Activated T-cell treated with anti-CD3 and anti-CD28 coated beads for 1 hour (primary cell): ENCODE data around the gene RETREG2.

ENCODE experiments used
- DNase-seq: peaks from one replicate; pipeline ENCODE4 v3.0.0-alpha.2; 2020; ENCODE audit warnings: low read depth

The RETREG2 gene

DNA sequence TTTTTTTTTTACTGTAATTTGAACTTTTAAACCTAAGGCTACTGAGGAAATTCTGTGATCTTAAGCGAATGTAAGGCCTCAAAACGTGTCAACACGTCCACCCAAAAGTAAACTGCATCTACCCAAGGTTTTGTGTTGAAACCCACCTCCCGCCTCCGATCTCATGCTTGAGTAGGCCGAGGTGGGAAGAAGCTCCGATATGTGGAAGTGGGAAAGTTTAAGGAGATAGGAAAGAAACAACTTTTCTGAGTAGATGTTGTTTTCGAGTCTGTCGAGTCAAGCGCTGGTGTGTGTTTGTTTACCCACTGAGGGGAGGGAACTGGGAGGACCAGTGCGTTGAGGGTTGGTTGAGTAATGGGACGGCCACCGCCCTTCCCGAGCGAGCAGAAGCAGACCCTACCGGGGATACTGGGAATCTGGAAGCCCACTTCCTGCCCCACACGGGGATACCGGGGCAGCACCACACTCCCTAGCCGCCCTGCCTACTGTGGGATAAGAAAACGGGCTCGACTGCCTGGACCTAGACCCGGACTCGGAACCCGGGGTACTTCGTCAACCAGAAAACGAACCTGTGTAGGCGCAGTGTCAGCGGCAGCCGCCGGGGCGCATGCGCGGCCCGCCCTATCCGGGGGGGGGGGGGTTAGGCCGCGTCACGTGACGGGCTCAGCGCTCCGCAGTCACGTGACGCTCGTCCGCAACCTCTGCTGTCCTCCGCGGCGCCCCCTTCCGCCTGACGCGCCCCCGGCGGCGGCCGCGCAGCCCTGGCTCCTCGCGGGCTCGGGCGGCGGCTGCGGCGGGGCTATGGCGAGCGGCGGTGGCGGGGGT lies at the start of gene RETREG2:
Gene RETREG2 (plus strand): TSS at position 724 of the 825 bp plus-strand sequence. CDS start 78 bp downstream, at position 802.
- peak; percentile 69 for DNase-seq

- no peak for DNase-seq
Observed at GRCh38 chr2:219128396-219128795, 49.7 kb upstream of the RETREG2 start.

DNA sequence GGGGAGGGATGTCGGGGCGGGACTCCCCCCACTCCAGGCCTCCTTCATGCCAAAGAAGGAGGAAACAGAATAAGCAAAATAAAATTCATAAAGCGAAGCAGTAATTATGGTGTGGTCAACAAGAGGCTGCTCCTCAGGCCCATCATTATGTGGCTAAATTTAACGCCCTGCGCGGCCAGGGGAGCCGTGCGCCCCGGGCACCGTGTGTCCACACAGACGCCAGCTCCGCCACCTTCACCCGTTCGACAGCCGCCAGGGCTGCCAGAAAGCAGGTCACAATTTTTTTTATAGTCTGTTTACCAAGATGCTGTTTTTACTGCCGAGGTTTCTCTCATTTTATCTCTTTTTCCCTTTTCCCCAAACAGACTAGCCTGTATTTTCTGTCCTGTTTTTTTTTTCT lies 48.5 kb upstream of the RETREG2 start:
- DNase-seq = no peak

GRCh38 chr2:219131327-219131726 lies 46.7 kb upstream of the RETREG2 start:
- DNase-seq = no peak

- no peak for DNase-seq
Observed at GRCh38 chr2:219131744-219132143, 46.3 kb upstream of the RETREG2 start.

DNA sequence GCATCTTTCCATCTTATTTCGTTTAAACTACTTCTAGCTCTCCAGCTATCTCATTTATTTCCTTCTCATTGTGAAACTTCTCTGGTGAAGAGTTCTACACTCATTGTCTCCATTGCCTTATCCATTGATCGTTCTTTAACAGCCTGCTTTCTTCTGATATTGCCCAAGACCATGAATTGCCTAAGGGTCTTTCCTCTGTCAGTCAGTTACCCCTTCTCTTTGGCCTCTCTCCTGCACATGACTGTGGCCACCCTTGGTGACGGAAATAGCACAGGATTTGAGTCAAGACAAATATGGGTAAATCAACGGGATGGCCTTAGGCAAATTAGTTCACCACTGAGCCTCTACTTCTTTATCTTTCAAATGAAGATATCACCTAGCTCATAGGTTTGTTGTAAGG lies 44.1 kb upstream of the RETREG2 start:
- no peak for DNase-seq

DNA sequence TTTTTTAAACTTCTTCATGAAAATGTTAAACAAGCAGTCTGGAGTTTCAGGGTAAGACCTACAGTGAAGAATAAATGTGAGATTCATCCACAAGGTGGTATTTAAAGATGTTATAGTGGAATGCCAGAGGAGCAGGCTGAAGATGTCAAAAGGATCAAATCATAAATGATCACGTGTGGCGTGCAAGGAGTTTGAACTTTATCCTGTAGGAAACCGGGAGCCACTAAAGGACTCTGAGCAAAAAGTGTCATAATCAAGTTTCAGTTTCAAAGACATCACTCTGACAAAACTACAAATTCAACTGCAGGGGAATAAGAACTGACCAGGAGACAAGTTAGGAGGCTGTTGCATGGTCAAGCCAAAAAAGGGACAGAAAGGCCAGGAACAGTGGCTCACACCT lies 37.4 kb upstream of the RETREG2 start:
- no peak for DNase-seq

DNA sequence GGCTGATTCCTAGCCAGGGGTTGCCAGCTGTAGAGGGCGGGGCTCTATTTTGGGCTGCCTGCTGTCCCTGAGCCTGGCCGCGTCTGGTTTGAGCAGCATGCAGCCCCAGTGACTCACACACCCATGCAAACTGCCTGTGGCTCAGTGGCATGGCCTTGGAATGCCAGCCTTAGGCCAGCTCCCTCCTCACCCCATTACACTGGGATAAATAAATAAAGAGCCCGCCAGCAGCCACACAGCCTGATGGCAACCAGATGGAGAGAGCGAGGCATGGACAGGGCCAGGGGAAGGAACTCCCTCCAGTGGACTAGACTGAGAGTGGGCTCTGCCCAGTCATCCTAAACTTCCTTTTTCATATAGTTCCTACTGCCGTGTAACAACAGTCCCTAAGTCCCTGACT lies 35.7 kb upstream of the RETREG2 start:
- DNase-seq = no peak

DNA sequence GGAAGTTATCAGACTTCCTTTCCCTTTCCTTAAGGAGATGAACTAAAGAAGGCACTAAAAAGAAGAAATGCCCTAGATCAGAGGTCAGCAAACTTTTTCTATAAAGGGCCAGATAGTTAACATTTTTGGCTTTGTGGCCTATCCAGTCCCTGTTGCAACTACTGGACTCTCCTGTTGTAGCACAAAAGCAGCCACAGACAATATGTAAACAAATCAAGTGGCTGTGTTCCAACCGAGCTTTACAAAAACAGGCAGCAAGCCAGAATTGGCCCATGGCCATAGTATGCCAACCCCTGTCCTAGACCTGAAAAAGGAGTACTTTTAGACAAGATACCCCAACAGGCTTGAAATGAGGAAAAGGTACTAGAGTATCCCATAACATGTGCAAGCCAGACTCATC lies 28.4 kb upstream of the RETREG2 start:
- DNase-seq = no peak

DNA sequence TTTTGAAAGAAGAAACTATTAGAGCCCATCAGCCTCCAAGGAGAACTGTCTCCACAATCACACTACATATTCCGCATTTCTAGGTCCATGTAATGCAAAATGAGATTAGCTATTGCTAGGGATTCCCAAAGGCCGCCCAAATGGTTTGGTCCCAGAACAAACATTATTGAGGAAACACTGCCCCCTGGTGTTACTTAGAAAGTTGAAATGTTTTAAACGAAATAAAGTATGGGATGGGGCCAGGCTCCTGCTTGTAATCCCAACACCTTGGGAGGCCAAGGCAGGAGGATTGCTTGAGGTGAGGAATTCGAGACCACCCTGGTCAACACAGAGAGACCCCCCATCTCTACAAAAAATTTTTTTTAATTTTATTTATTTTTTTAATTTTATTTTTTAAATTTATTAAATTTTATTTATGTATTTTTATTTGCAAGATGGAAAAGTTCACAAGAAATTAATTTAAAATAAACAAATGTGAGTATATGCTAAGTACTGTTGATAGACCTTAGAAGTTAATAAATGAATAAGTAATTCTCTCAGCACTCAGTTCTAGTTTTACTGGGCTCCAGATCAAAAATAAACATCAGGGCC lies 22.9 kb upstream of the RETREG2 start:
- DNase-seq = no peak

DNA sequence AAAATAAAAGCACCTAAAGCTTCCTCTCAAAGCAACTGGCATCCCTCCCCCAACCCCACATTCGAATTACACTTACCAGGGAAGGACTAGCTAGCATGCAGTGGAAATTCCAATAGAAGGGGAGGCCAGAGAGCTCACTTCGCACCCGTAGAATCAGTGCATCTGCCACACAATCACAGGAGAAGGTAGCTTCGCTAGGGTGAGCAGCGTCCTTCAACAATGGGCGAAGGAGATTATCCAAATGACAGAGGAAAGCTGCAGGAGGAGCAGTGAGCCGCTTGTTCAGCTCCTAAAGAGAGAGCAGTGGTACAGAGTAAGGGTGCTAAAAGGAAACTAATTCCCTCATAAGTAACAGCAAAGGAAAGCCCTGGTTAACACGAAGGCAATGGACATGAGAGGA lies 20.7 kb upstream of the RETREG2 start:
- DNase-seq = no peak

- no peak for DNase-seq
Observed at GRCh38 chr2:219158025-219158424, 20.1 kb upstream of the RETREG2 start.

- no peak for DNase-seq
Observed at GRCh38 chr2:219158586-219158985, 19.5 kb upstream of the RETREG2 start.

DNA sequence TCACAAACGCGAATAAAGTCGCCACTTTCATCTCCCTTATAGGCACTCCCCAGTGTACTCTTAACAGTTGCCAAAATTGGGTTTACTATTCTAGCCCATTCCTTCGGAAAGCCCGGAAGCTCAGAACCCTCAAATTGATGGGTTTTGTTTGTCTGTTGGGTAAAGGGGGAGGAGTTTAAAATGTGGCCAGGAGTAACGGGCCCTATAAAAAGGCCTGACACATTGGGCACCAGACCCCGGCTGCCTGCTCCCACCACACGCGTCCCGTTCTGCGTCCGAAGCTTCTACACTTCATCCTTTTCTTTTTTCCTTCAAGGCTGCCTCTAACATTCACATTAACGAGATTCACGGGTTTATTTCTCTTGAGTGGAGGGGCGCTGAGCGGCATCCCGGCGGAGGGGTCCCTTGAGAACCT lies 18.3 kb upstream of the RETREG2 start:
- no peak for DNase-seq

DNA sequence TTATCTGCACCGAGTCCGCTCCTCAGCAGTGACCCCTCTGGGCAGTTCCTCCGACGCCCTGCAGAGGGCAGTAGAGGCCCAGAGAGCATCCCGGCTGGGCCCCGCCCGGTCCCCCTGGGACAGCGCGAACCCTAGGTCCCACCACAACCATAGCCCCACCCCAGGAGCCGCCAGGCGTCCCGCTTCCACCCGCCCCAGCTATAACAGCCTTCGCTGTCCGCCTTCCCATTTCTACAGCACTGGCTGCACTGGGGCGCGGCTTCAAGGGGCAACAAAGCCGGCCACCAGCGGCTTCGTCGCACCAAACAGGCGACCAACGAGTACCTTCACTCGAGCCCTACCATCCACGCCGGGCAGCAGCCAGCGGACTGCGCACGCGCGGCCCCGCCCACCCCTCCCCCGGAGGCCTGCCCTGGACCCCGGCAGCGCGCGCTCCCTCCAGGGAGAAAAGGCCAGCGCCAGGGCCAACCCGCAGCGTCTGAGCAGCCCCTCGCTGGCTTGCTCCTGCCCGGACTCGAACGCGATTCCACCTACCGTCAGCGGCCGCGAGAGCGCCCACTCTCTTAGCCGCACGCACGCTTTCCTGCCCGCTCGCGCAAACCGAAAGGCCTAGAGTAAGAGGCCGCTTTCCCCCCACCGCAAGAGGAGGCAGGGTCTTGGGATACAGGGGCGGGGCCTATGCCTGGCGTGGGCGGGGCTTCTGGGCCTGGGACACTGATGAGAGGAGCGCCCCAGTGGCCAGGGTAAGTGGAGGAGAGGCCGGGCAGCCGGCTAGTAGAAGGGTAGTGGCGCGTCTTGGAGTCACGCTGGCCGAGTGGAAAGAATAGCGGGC lies 17.7 kb upstream of the RETREG2 start, which contains the start of gene NHEJ1:
Gene NHEJ1 (minus strand): TSS at position 630 of the 832 bp plus-strand sequence. CDS start 2,453 bp downstream, outside the sequence.
- peak; percentile 88 for DNase-seq

- no peak for DNase-seq
Observed at GRCh38 chr2:219161097-219161496, 17.0 kb upstream of the RETREG2 start.

- no peak for DNase-seq
Observed at GRCh38 chr2:219163156-219163555, 14.9 kb upstream of the RETREG2 start.

DNA sequence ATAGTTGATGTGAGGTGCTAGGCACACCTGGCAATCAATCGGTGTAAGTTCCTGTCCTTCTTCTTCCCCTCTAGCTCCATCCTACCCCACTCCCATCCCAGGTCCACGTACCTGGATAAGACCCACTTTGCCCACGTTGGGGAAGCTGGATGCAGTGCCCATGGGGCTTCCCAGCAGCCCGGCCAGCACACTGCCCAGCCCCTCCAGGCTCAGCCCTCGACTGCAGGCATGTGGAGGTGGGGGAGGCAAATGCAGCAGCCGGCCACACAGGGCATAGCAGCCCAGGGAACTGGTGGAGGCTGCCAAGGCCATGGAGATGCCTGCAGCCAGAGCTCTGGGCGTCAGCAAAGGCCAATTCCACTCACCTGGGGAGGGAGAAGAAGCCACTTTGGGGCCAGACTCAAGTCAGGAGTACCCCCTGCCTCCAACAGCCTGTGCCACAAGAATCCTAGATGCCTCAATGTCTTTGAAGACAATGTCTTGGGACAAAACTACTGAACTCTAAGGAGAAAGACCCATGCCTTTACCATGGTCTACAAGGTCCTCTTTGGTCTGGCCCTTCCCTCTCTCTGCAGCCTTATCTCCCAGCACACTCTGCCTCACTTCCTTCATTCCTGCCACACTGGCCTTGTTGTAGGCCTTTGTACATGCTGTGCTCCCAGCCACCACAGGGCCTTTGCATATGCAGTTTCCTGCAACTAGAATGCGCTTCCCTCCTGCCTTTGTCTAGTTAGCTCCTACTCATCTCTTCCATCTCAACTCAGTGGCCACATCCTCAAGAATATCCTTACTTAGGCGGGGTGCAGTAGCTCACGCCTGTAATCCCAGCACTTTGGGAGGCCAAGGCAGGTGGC lies 12.8 kb upstream of the RETREG2 start:
- no peak for DNase-seq

DNA sequence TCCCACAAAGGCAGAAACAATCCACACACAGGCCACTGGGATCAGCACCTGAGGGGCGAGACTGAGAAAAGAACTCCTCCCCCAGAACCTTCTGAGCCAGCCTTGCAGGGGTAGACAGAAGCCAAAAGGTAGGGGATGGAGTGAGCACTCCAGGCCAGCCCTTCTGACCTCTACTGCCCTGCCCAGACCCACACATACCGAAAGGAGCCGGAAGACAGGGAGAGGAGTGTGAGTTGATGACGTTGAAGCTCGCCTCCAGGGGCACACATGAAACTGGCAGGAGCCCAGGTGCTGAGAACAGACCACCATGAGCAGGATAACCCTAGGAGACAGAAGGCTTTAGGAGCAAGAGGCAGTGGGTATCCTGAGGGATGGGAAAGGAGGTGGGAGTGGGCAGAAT lies 10.1 kb upstream of the RETREG2 start:
- DNase-seq = no peak

GRCh38 chr2:219168526-219168925 lies 9.5 kb upstream of the RETREG2 start:
- DNase-seq = no peak

- no peak for DNase-seq
Observed at GRCh38 chr2:219168932-219169331, 9.1 kb upstream of the RETREG2 start.
